Measurements from ENCODE around the gene LIPC. TPM values are rescaled to one million over a fixed set of nuclear protein-coding genes. Genes with fewer than 3 reads are reported as not detected.
A peak's percentile ranks its signal among the peaks of the same experiment; 100 is the strongest.

Gene LIPC
- total RNA-seq, 1 experiment from 2014 or later, result not detected

- Histone ChIP-seq H3K9me3 (ENCODE audit: low read depth, low read length, poor library complexity, severe bottlenecking) (no peaks in the 10 kb centered on the region), H3K27me3 (replicated peaks; ENCODE audit: insufficient read depth, low read depth, low read length, poor library complexity) (no peaks in the 10 kb centered on the region), H3K4me3 (ENCODE audit: low read depth, low read length, poor library complexity, severe bottlenecking) (no peak overlapping the region), H3K4me1 (ENCODE audit: insufficient read depth, low read length, poor library complexity, severe bottlenecking) (no peaks in the 10 kb centered on the region), H3K27ac (ENCODE audit: low read depth, low read length, poor library complexity, severe bottlenecking) (no peak overlapping the region), H3K36me3 (ENCODE audit: insufficient read depth, low read length, poor library complexity, severe bottlenecking) (no peaks in the 10 kb centered on the region)
- ChIA-PET CTCF (no interaction called here), POLR2A (ENCODE audit: low non-redundant PET) (no interaction called here)
- intact Hi-C loops (cut with micrococcal nuclease; ENCODE audit: unreplicated experiment), result no loop called here
- peak; percentile 27 for DNase-seq (ENCODE audit: low spot score)
- TF ChIP-seq, protein P1, sequence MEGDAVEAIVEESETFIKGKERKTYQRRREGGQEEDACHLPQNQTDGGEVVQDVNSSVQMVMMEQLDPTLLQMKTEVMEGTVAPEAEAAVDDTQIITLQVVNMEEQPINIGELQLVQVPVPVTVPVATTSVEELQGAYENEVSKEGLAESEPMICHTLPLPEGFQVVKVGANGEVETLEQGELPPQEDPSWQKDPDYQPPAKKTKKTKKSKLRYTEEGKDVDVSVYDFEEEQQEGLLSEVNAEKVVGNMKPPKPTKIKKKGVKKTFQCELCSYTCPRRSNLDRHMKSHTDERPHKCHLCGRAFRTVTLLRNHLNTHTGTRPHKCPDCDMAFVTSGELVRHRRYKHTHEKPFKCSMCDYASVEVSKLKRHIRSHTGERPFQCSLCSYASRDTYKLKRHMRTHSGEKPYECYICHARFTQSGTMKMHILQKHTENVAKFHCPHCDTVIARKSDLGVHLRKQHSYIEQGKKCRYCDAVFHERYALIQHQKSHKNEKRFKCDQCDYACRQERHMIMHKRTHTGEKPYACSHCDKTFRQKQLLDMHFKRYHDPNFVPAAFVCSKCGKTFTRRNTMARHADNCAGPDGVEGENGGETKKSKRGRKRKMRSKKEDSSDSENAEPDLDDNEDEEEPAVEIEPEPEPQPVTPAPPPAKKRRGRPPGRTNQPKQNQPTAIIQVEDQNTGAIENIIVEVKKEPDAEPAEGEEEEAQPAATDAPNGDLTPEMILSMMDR (conservative IDR thresholded peaks at IDR 0.05; ENCODE audit: low read depth, low read length), result no peak
- no peak for TF ChIP-seq EZH2 (IDR thresholded peaks at IDR 0.05; ENCODE audit: borderline replicate concordance, low read depth, low read length, poor library complexity, severe bottlenecking)
- BruUV-seq (replicated peaks), result no TSS peak
Measured at GRCh38 chr15:58454950-58455401, 23.2 kb downstream of the LIPC start.

DNA sequence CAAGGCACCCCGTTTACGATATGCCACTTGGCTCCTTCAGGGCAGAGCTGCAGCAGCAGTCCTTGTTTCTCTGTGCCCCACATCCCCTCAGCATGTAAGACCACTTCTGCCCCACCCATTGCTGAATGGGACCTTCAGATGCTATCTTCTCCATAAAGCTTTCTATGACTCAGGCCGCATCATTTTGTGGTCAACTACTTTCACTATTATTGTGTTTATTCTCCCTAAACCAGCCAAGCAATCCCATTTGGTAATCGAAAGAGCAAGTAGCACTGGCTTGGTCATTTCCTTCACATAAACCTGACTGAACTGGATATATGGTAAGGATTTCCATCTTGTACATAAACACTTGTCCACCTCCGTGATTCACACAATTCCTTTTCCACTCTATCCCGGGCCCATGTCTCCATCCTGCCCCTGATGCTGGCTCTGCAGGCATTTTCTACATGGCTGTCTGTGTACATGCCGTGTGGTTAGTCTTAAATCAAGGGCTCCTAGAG, 25.7 kb downstream of the LIPC start:
- DNase-seq (ENCODE audit: low spot score), result no peak
- BruUV-seq (replicated peaks), result no TSS peak
- H3K36me3 ChIP-seq (ENCODE audit: insufficient read depth, low read length, poor library complexity, severe bottlenecking), result no peaks in the 10 kb centered on the region
- POLR2A ChIA-PET (ENCODE audit: low non-redundant PET), result interaction anchor here (0.6 kb wide), 1 partner anchor 66 kb away, joined by 3 read pairs; no protein-coding TSS in a partner anchor
- TF ChIP-seq EZH2 (IDR thresholded peaks at IDR 0.05; ENCODE audit: borderline replicate concordance, low read depth, low read length, poor library complexity, severe bottlenecking), result no peak
- TF ChIP-seq, protein P1 (conservative IDR thresholded peaks at IDR 0.05; ENCODE audit: low read depth, low read length), result no peak
- H3K27ac ChIP-seq (ENCODE audit: low read depth, low read length, poor library complexity, severe bottlenecking), result no peak overlapping the region
- intact Hi-C loops (cut with micrococcal nuclease; ENCODE audit: unreplicated experiment), result no loop called here
- no peak overlapping the region for H3K4me3 ChIP-seq (ENCODE audit: low read depth, low read length, poor library complexity, severe bottlenecking)
- no peaks in the 10 kb centered on the region for H3K4me1 ChIP-seq (ENCODE audit: insufficient read depth, low read length, poor library complexity, severe bottlenecking)
- no peaks in the 10 kb centered on the region for H3K27me3 ChIP-seq (replicated peaks; ENCODE audit: insufficient read depth, low read depth, low read length, poor library complexity)
- CTCF ChIA-PET, result no interaction called here
- H3K9me3 ChIP-seq (ENCODE audit: low read depth, low read length, poor library complexity, severe bottlenecking), result no peaks in the 10 kb centered on the region

DNA sequence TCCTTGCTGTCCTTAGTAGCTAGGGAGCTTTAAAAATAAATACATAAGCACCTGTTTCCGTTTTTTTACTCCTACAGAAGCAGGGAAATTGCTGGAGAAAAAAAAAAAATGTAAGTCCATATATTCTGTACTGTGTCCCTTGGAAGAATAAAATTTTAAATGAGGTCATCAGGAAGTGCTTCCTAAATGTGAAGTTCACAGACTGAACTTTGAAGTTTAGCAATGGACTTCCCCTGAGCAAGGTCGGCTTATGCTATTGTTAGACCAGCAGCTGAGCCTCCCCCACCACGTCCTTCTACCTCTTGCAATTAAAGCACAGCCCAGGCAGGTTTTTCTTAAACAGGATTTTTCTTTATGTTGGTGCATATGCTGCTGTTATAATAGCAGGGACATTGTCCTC, 26.3 kb downstream of the LIPC start:
- Histone ChIP-seq H3K27me3 (replicated peaks; ENCODE audit: insufficient read depth, low read depth, low read length, poor library complexity) (no peaks in the 10 kb centered on the region), H3K4me1 (ENCODE audit: insufficient read depth, low read length, poor library complexity, severe bottlenecking) (no peaks in the 10 kb centered on the region), H3K36me3 (ENCODE audit: insufficient read depth, low read length, poor library complexity, severe bottlenecking) (no peaks in the 10 kb centered on the region), H3K4me3 (ENCODE audit: low read depth, low read length, poor library complexity, severe bottlenecking) (no peak overlapping the region), H3K27ac (ENCODE audit: low read depth, low read length, poor library complexity, severe bottlenecking) (no peak overlapping the region), H3K9me3 (ENCODE audit: low read depth, low read length, poor library complexity, severe bottlenecking) (no peaks in the 10 kb centered on the region)
- no TSS peak for BruUV-seq (replicated peaks)
- no peak for DNase-seq (ENCODE audit: low spot score)
- no peak for TF ChIP-seq EZH2 (IDR thresholded peaks at IDR 0.05; ENCODE audit: borderline replicate concordance, low read depth, low read length, poor library complexity, severe bottlenecking)
- TF ChIP-seq, protein P1 (conservative IDR thresholded peaks at IDR 0.05; ENCODE audit: low read depth, low read length), result no peak
- ChIA-PET POLR2A (ENCODE audit: low non-redundant PET) (interaction anchor here (0.6 kb wide), 1 partner anchor 65 kb away, joined by 3 read pairs; no protein-coding TSS in a partner anchor), CTCF (no interaction called here)
- intact Hi-C loops (cut with micrococcal nuclease; ENCODE audit: unreplicated experiment), result no loop called here

All from A673 (cell line).